Suprapubic skin (tissue), 4 donors: ENCODE data around the gene KIF4A.

ENCODE experiments used
- CTCF ChIP-seq, 2 donors: fragments of 200-600 bp in 1 of 2; fragments of 450-650 bp in 1 of 2; sonication (generic) in 1 of 2; IDR thresholded peaks; one replicate each; pipeline ENCODE4 v1.5.1; 2016 to 2019; ENCODE audit warnings: antibody characterized with exemption in 2 of 2, mild to moderate bottlenecking in 1 of 2, moderate library complexity in 1 of 2
- EP300 ChIP-seq: sonication (generic); formaldehyde crosslinking; IDR thresholded peaks from one replicate; pipeline ENCODE4 v1.6.1; 2017; ENCODE audit warnings: antibody characterized with exemption
- POLR2A ChIP-seq, 2 donors: fragments of 450-650 bp; IDR thresholded peaks; one replicate each; pipeline ENCODE4 v1.6.1; 2017; ENCODE audit warnings: antibody characterized with exemption in 2 of 2, mild to moderate bottlenecking in 2 of 2, moderate library complexity in 2 of 2
- POLR2AphosphoS5 ChIP-seq, 3 donors: sonication (generic); formaldehyde crosslinking; IDR thresholded peaks; one replicate each; pipeline ENCODE4 v1.6.1; 2017; ENCODE audit warnings: antibody characterized with exemption in 3 of 3

- TF ChIP-seq POLR2AphosphoS5 (IDR thresholded peaks at IDR 0.05): no peak
- TF ChIP-seq CTCF (IDR thresholded peaks at IDR 0.05): no peak
- TF ChIP-seq POLR2A (IDR thresholded peaks at IDR 0.05): no peak
- no peak for TF ChIP-seq EP300
Observed at GRCh38 chrX:70437921-70438665, 148.2 kb downstream of the KIF4A start.
